HG03571 (cell line): ENCODE data around the gene SMCO4.

Experiments
- ATAC-seq: cut with Tn5 transposase; IDR thresholded peaks from one replicate; pipeline ENCODE4 v1.9.1; 2021; ENCODE audit not compliant: unreplicated experiment

The SMCO4 gene

GRCh38 chr11:93505703-93506102, 37.5 kb downstream of the SMCO4 start:
- no peak for ATAC-seq

- ATAC-seq = no peak
These were observed 38.8 kb downstream of the SMCO4 start for GRCh38 chr11:93504110-93505095.

- no peak for ATAC-seq
These were observed 41.3 kb downstream of the SMCO4 start for GRCh38 chr11:93501856-93502255.

GRCh38 chr11:93500759-93501158, 42.4 kb downstream of the SMCO4 start:
- no peak for ATAC-seq

- ATAC-seq = no peak
These were observed 44.5 kb downstream of the SMCO4 start for GRCh38 chr11:93498641-93499040.

GRCh38 chr11:93498161-93498560, 45.0 kb downstream of the SMCO4 start:
- no peak for ATAC-seq

GRCh38 chr11:93497596-93497995, 45.6 kb downstream of the SMCO4 start:
- no peak for ATAC-seq

GRCh38 chr11:93494357-93494756, 48.8 kb downstream of the SMCO4 start:
- ATAC-seq = no peak

- ATAC-seq = no peak
These were observed 49.8 kb downstream of the SMCO4 start for GRCh38 chr11:93493252-93493897.

GRCh38 chr11:93492464-93493251, 50.5 kb downstream of the SMCO4 start:
- ATAC-seq = no peak

- no peak for ATAC-seq
These were observed 51.2 kb downstream of the SMCO4 start for GRCh38 chr11:93491973-93492372.

GRCh38 chr11:93490996-93491618, 52.1 kb downstream of the SMCO4 start:
- no peak for ATAC-seq

DNA sequence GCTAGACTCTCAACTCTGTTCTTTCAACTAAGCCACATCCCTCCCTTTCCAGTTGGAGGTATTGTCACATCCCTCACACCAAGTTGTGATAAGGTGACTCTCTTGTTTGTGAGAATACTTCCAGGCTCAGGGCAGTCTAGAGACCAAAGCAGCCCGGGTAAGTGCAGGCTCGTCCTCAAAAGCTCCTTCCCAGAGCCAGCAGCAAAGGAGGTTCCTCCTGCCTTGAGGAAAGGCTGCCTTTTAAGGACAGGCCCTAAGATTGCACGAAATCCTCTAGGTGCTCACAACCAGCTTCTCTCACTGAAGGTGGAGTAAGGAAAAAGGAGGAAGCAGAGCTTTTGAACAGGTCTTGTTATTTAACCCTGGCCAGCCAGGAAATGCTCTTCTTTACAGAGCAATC, 53.4 kb downstream of the SMCO4 start:
- ATAC-seq = no peak

GRCh38 chr11:93487032-93487483, 56.1 kb downstream of the SMCO4 start:
- no peak for ATAC-seq

GRCh38 chr11:93485983-93486382, 57.2 kb downstream of the SMCO4 start:
- no peak for ATAC-seq

- ATAC-seq = no peak
These were observed 58.5 kb downstream of the SMCO4 start for GRCh38 chr11:93484716-93485115.

DNA sequence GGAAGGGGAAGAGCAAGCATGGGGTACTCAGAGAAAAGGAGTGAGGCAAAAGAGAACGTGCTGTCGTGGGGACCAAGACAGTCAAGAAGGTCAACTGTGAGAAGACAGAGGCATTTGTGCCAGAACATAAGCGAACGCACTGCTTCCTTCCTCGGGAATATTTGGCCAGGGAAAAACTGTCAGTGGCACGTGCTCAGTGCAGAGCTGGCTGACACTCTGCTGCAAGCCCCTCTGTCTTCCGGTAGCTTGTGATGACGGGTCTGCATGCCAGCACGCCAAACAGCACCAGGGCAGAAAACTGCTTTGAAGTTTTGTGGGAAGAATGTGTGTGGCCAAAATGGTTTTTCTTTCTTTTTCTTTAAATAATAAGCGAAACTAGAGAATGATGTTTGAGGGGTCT, 60.6 kb downstream of the SMCO4 start:
- no peak for ATAC-seq

DNA sequence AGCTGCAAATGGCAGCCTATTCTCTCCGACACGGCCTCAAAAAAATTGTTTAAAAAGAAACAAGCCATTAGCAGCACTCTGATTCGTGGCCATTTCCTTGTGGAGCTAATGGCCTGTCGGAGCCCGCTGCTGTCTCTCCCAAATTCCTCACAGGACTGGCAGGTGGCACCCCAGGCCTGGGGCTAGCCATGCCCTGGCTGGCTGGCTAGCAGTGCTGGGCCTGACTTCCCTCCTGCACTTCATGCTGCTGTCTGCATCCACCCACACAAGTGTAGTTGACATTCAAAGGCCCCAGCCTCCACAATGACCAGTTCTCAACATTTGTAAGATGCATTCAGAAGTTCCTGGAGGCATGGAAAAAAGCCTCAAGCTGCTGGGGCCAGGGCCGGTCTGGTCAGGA, 61.5 kb downstream of the SMCO4 start:
- no peak for ATAC-seq

- no peak for ATAC-seq
These were observed 61.9 kb downstream of the SMCO4 start for GRCh38 chr11:93481279-93481678.

GRCh38 chr11:93480756-93481155, 62.4 kb downstream of the SMCO4 start:
- no peak for ATAC-seq

DNA sequence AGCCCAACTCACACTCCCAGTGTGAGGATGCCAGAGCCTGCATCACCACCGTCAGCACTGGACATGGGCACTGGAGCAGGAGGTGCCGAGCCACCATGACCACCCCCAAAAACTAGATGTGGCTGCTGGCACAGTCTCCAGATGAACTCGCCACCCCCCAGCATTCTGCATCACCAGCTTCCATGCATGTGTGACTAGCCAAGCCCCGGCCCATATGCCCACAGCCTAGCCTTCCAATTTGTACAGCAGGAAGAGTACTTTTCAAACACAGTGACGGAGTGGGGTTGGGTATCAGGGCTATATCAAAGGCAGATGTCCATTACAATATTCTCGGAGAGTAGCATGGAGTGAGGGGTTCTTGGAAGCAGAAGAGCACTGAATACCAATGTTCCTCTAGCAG, 62.9 kb downstream of the SMCO4 start:
- ATAC-seq = no peak
